HUES64 (cell line): ENCODE data around the gene TSPAN17.
A peak's percentile ranks its signal among the peaks of the same experiment; 100 is the strongest.

Source experiments
- H3K27ac ChIP-seq: 2 replicates; pipeline ENCODE4 v1.7.0; 2013; ENCODE audit warnings: low read depth, low read length, inconsistent platforms
- H3K27me3 ChIP-seq: 2 replicates; pipeline ENCODE4 v1.6.1; 2013; ENCODE audit warnings: mild to moderate bottlenecking, low read length; ENCODE audit not compliant: insufficient read depth
- H3K36me3 ChIP-seq: 2 replicates; pipeline ENCODE4 v1.6.1; 2013; ENCODE audit warnings: mild to moderate bottlenecking, low read length; ENCODE audit not compliant: insufficient read depth
- H3K4me1 ChIP-seq: 2 replicates; pipeline ENCODE4 v1.6.1; 2013; ENCODE audit warnings: mild to moderate bottlenecking, low read length, moderate library complexity; ENCODE audit not compliant: insufficient read depth
- H3K4me3 ChIP-seq: 2 replicates; pipeline ENCODE4 v1.5.1; 2013; ENCODE audit warnings: mild to moderate bottlenecking, low read length, moderate library complexity
- H3K9ac ChIP-seq: 2 replicates; pipeline ENCODE4 v1.6.1; 2013; ENCODE audit warnings: mild to moderate bottlenecking, low read depth, low read length
- H3K9me3 ChIP-seq: 2 replicates; pipeline ENCODE4 v1.6.1; 2013; ENCODE audit warnings: low read depth, low read length; ENCODE audit not compliant: insufficient read depth
- WGBS: fragments of 150-250, 120-280 bp; methylation state at CpG from one replicate; pipeline ENCODE4 v1.1.7; 2013; ENCODE audit warnings: missing lambda C conversion rate; 5-methylcytosine and 5-hydroxymethylcytosine counted together

Gene TSPAN17

GRCh38 chr5:176644294-176644693, 3.0 kb upstream of the TSPAN17 start:
- H3K27me3 ChIP-seq, result no peaks in the 10 kb centered on the region
- no peak overlapping the region for H3K9ac ChIP-seq

GRCh38 chr5:176644878-176645670, 2.2 kb upstream of the TSPAN17 start:
- WGBS, result 94% methylated on average over 22 of the region's 22 CpGs
- H3K4me3 ChIP-seq, result no peak overlapping the region
- H3K27me3 ChIP-seq, result no peaks in the 10 kb centered on the region
- H3K4me1 ChIP-seq, result peaks cover 16% of the 10 kb centered on the region
- no peaks in the 10 kb centered on the region for H3K36me3 ChIP-seq
- H3K9ac ChIP-seq, result no peak overlapping the region
- H3K9me3 ChIP-seq, result no peaks in the 10 kb centered on the region
- H3K27ac ChIP-seq, result no peak overlapping the region

More at GRCh38 chr5:176644294-176644693, 3.0 kb upstream of the TSPAN17 start:
- H3K4me1 ChIP-seq, result peaks cover 16% of the 10 kb centered on the region
- H3K36me3 ChIP-seq, result no peaks in the 10 kb centered on the region
- no peaks in the 10 kb centered on the region for H3K9me3 ChIP-seq
- WGBS, result 51% methylated on average over 9 of the region's 9 CpGs
- no peak overlapping the region for H3K4me3 ChIP-seq
- H3K27ac ChIP-seq, result no peak overlapping the region

- Histone ChIP-seq H3K27me3 (no peaks in the 10 kb centered on the region), H3K9me3 (no peaks in the 10 kb centered on the region), H3K4me1 (peaks cover 16% of the 10 kb centered on the region), H3K4me3 (no peak overlapping the region), H3K36me3 (no peaks in the 10 kb centered on the region), H3K27ac (peak overlapping the region; percentile 42; the same call in 1 of the 2 replicates), H3K9ac (no peak overlapping the region)
- 94% methylated on average over 7 of the region's 7 CpGs for WGBS
Measured at GRCh38 chr5:176646049-176646706, 1.1 kb upstream of the TSPAN17 start.

GRCh38 chr5:176646707-176647029, 616 bp upstream of the TSPAN17 start:
- Histone ChIP-seq H3K27me3 (no peaks in the 10 kb centered on the region), H3K27ac (peak overlapping the region; percentile 42), H3K4me3 (peak overlapping the region; percentile 44), H3K9me3 (no peaks in the 10 kb centered on the region), H3K36me3 (no peaks in the 10 kb centered on the region), H3K4me1 (peaks cover 16% of the 10 kb centered on the region), H3K9ac (peak overlapping the region; percentile 55)
- 63% methylated on average over 11 of the region's 11 CpGs for WGBS

- H3K27me3 ChIP-seq, result no peaks in the 10 kb centered on the region
- H3K27ac ChIP-seq, result no peak overlapping the region; the same call in 1 of the 2 replicates
- peaks cover 14% of the 10 kb centered on the region; the same call in 1 of the 2 replicates for H3K4me1 ChIP-seq
- peaks cover 5% of the 10 kb centered on the region; the same call in 1 of the 2 replicates for H3K36me3 ChIP-seq
- H3K4me3 ChIP-seq, result peak overlapping the region; percentile 81
- H3K9ac ChIP-seq, result peak overlapping the region; percentile 78
- H3K9me3 ChIP-seq, result no peaks in the 10 kb centered on the region
- 16% methylated on average over 19 of the region's 20 CpGs for WGBS
Measured at GRCh38 chr5:176647843-176648473, 674 bp downstream of the TSPAN17 start.

- H3K27ac ChIP-seq, result no peak overlapping the region
- no peaks in the 10 kb centered on the region for H3K9me3 ChIP-seq
- peaks cover 11% of the 10 kb centered on the region for H3K36me3 ChIP-seq
- peak overlapping the region; percentile 78; the same call in 1 of the 2 replicates for H3K9ac ChIP-seq
- H3K4me3 ChIP-seq, result peak overlapping the region; percentile 81
- H3K27me3 ChIP-seq, result no peaks in the 10 kb centered on the region
- WGBS, result 84% methylated on average over 15 of the region's 15 CpGs
- peaks cover 8% of the 10 kb centered on the region; the same call in 1 of the 2 replicates for H3K4me1 ChIP-seq
Measured at GRCh38 chr5:176648474-176649194, 1.4 kb downstream of the TSPAN17 start.

- Histone ChIP-seq H3K27me3 (no peaks in the 10 kb centered on the region), H3K27ac (no peak overlapping the region), H3K9me3 (no peaks in the 10 kb centered on the region), H3K4me3 (no peak overlapping the region), H3K36me3 (peaks cover 12% of the 10 kb centered on the region), H3K9ac (no peak overlapping the region), H3K4me1 (peaks cover 2% of the 10 kb centered on the region; the same call in 1 of the 2 replicates)
- 79% methylated on average over 8 of the region's 8 CpGs for WGBS
Measured at GRCh38 chr5:176650354-176650884, 3.1 kb downstream of the TSPAN17 start.

GRCh38 chr5:176651472-176651980, 4.2 kb downstream of the TSPAN17 start:
- no peak overlapping the region for H3K9ac ChIP-seq
- peaks cover 2% of the 10 kb centered on the region; the same call in 1 of the 2 replicates for H3K4me1 ChIP-seq
- H3K36me3 ChIP-seq, result peaks cover 15% of the 10 kb centered on the region
- H3K9me3 ChIP-seq, result no peaks in the 10 kb centered on the region
- H3K27me3 ChIP-seq, result no peaks in the 10 kb centered on the region
- no peak overlapping the region for H3K4me3 ChIP-seq
- H3K27ac ChIP-seq, result no peak overlapping the region
- 94% methylated on average over 17 of the region's 17 CpGs for WGBS

- Histone ChIP-seq H3K4me1 (peaks cover 2% of the 10 kb centered on the region; the same call in 1 of the 2 replicates), H3K27ac (no peak overlapping the region), H3K4me3 (no peak overlapping the region), H3K27me3 (no peaks in the 10 kb centered on the region), H3K9ac (no peak overlapping the region), H3K36me3 (peaks cover 21% of the 10 kb centered on the region), H3K9me3 (no peaks in the 10 kb centered on the region)
- WGBS, result 85% methylated on average over 8 of the region's 8 CpGs
Measured at GRCh38 chr5:176652136-176652535, 4.9 kb downstream of the TSPAN17 start.
